ENCODE data around the gene TCEA2. TPM values are rescaled to one million over a fixed set of nuclear protein-coding genes. Genes with fewer than 3 reads are reported as not detected.

TCEA2 gene
- total RNA-seq, 1 donor from 2014 or later = 64.2 TPM

DNA sequence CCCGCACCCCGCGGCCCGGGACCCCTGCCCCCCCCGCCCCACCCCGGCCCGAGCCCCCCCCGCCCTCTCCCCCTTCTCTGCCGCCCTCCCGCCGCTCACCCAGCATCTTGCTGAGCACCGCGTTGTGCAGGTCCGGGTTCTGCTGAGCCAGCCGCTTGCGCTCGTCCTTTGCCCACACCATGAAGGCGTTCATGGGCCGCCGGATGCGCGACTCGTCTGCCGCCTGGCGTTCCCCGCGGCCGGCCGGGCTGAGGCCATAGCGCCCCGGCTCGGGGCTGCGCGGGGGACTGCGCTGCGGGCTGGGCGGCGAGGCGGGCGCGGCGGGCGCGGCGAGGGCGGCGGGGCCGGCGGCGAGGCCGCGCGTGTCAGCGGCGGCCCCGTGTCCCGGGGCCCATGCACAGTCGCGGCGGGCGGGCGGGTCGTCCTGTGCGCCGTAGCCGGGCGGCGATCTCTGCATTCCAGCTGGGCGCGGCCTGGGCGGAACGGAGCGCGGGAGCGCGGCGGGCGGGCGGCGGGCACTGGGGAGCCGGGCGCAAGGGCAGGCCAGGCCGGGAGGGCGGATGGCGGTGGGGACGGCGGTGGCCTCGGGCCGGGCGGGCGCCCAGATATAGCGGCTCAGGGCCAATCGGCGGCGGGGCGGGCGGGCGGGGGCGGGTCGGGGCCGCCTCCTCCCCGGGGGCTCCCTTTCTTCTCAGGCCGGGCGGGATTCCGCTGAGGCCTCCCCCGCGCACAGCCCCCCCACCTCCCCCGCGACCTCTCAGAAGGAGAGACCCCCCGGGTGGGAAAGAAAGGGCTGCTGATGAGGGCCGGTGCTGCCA lies 13.7 kb upstream of the TCEA2 start, which contains the start of gene SOX18:
TSS of gene SOX18 (minus strand) at position 580 of the 818 bp plus-strand sequence. CDS start at position 457, 123 bp downstream.
- no peak for DNase-seq (ENCODE audit: low spot score)

DNA sequence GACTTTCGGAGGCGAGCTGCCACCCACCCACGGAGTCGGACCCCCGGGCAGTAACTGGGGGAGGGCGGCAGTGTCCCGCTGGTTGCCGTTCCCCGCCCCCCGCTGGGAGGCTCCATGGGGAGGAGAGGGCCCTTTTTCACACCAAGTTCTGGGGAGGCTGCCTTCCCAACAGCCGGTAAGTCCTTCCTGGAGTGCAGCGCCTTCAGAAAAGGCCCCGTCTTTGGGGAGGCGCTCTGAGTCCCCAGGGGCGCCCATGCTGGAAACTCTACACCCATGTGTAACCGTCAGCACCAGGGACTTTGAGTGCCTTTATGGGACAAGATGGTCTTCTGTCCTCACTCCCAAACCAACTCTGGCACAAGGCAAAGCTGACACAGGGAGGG lies 13.1 kb upstream of the TCEA2 start:
- no peak for DNase-seq (ENCODE audit: low spot score)

DNA sequence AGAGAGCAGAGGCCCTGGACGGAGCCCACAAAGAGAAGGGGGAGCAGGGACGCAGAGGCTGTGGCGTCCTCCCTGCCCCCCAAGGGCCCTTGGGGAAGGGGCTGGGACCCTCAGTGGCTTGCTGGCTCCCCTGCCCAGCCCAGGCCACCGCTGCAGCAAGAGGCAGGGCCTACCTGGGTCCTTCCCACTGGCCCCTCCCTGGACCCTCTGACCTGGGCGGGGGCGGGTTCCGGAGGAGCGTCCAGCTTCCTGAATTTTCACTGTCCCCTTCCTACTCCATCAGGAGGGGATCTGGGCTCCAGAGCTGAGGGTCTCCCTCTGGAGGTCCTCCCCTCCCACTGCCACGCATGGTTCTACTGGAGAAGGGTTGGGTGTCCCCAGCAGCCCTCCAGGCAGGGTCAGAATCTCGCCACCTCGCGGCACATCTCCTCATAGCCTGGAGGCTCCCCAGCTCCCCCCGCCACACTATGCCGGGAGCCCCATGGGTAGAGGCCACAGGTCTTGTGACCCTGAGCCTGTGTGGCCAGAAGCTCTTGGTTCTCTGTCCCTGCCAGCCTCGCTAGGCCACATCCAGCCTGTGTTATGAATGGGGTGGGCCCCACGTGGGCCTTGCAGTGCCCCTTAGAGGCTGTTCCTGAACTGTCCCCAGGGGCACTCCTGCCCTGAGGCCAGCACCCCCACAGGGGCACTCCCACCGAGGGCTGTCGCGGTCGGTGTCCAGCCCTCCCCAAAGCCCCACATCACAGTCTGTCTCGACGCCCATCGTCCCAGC lies 12.6 kb upstream of the TCEA2 start:
- DNase-seq (ENCODE audit: low spot score) = no peak

DNA sequence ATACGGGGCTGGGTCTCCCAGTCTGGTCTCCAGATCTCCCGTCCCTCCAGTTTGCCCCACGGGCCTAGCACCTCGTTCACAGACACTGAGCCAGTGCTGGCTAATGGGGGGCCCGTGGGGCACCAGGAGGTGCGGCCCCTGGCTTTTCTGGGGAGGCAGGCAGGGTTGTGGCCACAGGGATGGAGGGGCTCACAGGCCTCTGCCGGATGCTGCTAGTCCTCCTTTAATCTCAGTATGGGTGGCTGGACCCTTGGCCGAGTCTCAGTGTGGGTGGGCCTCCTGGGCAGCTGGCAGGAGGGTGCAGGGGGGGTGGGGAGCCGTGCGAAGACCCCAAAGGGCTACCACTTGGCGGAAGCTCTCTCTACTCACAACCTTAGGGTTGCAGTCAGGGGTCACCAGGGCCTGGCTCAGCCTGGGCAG lies 12.0 kb upstream of the TCEA2 start:
- no peak for DNase-seq (ENCODE audit: low spot score)

DNA sequence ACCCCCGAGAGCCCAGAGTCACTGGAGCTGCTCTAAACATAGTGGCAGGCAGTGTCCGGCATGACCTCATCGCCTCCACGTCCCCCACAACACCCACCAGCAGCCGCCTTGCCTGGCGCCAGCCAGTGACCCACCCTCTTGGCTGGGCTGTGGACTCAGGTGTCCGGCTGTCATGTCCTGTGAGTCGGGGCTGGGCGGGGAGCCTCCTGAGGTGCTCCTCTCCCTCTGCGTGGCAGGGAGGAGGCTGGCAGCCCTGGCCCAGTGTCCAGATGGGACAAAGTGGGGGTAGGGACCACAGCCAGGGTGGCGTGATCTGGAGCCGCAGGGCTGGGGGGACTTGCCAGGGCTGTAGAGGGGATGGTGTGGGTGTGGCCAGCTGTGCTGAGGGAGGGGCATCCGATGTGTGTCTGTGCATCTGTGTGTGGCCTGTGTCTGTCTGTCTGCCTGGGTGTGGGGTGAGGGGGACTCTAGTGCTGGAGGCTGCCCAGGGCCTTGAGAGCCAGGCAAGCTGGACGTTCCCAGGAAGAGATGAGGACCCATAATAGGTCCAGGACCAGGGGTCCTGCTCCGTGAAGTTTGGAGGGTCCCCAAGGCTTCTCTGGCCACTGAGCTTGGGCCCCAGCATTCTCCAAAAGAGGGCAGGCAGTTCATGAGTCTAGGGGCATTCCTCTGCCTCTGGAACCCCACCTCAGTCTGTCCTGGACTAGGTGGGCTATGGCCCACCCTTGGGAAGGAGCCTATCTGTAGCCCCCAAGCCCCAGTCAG lies 11.3 kb upstream of the TCEA2 start:
- no peak for DNase-seq (ENCODE audit: low spot score)

DNA sequence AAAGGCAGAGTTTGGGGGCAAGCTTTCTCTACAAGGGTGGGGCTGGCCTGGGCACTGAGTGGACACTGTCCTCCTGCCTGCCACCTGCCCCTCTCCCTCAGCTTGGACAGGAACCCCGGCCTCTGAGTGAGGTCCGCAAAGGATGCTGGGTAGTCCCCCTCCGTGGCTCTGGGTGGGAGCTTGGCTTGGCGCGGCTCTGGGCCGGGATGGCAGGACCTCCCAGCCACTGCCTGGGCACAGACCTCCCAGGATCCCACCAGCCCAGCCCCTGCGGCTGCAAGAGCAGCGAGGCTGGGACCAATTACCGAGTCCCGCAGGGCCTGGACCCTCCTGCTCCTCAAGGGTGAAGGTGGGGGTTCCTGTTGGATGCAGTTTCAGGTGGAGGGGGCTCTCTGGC lies 10.7 kb upstream of the TCEA2 start:
- no peak for DNase-seq (ENCODE audit: low spot score)

DNA sequence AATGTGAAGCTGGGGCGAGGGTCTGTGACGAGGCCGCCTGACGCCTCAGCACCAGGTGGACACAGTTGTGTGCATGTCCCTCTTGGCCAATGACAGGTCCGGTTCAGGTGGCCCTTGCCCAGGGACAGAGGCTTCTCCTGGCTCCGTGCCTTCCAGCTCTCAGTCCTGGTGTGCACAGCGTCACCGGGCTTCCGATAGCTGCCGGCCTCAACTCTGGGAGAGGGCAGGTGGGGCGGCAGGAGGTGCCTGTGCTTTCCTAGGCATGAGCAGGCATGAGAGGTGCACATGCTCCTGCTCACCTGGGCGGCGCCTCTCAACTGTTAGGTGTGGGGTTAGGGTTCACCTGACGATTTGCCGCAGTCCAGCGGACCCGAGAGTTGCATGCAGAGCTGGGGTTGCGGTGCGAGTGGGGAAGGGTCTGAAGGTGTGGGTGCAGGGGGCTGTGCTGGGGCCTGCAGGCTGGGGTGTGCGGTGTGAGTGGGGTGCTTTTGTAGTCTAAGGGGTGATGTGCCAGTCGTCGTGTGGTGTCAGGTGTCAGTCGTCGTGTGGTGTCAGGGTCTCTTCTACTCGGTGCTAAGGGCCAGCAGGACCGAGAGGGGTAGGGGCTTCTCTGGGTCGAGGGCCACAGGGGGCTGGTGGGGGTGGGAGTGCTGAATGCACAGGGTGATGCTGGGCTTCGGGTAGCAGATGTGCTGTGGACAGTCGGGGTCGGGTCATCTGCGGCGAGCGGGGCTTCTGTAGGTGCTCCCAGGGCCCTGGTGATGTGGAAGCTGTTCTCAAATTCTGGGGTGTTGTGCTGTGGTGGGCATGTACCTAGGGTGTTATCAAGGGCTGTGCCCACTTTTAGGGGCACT lies 9.8 kb upstream of the TCEA2 start:
- DNase-seq (ENCODE audit: low spot score) = no peak

DNA sequence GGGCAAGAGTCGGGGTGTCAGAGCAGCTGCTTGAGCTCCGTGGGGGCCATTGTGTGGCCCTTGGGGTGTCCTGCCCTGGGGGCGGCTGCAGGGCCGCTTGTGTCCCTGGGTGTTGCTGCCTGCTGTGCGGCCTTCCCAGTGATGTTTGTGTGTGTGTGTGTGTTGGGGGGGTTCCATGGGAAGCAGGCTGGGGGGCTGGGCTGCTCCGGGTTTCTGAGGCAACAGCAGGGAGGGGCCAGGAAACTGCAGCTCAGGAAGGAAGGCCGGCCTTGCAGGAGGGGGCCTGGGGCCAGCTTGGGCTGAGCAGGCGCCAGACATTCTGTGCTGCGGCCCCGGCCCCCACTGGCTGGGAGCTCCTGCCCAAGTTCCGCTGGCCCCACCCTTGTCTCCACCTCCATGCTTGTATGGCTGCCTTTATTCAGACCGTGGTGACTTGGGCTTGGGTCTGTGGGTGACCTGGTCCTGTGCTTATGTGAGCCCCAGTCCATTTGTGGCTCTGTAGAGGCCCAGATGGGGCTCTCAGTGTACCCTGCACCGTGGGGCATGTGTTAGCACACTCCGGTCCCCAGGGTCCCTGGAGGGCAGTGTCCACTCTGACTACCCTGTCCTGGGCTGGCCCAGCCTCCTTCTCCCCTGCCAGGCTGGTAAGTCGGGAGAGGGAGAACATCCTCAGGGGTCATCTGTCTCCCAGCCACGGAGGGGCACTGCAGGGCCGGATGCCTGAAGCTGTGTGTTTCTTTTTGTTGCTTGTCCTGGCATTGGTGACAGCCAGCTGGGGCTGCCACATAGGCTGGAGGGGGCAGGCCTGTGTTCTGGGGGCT lies 8.9 kb upstream of the TCEA2 start:
- DNase-seq (ENCODE audit: low spot score) = no peak

DNA sequence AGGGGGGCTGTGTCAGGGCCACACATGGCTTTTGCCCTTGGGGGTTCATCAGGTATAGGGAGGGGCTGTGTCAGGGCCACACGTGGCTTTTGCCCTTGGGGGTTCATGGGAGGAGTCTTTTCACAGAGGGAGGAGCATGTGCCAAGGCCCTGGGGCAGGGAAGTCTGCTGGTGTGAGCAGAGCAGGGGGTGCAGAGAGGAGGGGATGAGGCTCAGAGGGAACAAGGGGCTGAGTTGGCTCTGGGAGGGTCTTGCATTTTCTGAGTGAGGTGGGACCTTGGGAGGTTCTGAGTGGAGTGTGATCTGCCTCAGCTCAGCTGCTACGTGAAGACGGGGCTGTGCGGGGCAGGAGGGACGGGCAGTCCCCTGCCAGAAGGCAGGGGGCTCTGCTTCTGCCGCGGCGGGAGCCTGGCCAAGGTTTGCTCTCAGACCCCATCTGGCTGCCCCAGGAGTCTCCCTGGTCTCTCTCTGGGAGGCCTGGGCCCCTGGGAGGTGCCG lies 7.6 kb upstream of the TCEA2 start:
- no peak for DNase-seq (ENCODE audit: low spot score)

DNA sequence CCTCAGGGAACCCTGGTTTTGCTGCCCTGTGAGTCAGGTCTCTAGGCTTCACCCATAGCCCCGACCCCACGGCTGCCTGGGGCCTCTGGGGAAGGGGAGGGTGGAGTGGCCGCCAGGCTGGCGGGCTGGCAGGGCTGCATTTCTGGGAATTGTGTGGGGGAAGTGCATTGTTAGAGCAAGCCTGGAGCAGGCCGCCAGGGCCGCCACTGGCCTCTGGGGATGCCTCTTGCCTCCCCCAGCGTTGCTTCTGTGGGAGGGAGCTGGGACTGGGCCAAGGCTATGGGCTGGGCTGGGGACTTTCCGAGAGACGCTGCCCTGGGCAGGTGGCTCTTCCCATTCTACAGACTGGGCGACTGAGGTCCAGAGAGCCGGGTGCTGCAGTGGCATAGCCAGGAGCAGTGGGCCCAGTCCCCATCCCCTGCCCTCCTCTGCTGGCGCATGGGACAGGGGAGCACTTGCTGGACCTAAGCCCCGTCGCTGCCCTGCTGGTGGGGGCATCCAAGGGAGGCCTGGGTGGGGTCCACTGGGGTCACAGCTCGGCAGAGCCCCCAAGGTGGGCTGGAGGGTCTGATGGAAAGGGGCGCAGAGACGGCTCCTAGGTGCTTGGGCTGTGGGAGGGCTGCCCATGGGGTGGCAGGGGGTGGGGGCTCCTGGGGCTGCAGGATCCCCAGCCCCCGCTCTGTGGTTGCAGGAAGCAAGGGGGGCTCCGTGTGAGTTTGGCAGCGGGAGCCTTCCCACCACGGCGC lies 6.9 kb upstream of the TCEA2 start:
- DNase-seq (ENCODE audit: low spot score) = no peak

DNA sequence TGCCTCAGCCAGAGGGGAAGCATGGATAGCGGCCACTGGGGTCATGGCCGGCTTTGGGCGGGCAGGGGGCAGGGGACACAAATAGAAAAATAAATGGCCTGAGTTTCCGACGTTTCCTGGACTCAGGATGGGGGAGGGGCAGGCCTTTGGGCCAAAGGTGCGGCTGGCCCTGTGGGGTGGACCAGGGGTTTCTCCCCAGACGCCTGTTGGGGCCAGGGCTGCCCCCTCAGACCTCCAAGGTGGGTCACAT lies 6.4 kb upstream of the TCEA2 start:
- DNase-seq (ENCODE audit: low spot score) = no peak

DNA sequence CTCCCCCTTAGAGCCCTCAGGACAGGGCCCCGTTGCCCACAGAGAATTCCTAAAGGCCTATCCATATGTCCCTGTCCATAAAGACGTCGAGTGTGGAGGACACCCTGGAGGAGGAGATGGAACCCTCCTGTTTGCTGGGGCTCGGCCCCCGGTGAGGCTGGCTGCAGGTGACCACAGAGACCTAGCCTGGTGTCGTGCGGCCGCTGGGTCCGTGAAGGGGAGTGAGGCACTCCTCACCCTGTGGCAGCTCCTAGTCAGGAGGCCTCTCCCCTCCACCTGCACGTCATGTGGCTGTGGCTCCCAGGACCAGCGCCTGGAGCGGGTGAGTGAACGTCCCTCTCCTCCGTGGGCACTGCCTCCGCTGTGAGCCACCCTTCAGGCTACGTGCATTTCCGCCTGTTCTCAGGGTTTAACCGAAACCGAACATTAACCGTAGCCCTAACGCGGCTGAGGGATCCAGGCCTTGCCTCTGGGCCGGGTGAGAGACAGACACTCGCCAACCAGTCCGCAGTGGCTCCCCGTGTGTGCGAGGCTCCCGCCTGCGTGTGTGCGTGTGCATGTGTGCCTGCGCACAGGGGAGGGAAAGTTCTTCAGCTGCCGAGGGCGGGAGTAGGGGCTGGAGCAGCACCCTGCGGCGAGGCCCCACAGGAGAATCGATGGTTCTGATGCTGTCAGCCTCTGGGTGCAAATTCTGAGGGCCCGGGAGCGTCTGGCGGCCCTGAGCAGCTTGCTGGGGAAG lies 5.9 kb upstream of the TCEA2 start:
- DNase-seq (ENCODE audit: low spot score) = no peak

DNA sequence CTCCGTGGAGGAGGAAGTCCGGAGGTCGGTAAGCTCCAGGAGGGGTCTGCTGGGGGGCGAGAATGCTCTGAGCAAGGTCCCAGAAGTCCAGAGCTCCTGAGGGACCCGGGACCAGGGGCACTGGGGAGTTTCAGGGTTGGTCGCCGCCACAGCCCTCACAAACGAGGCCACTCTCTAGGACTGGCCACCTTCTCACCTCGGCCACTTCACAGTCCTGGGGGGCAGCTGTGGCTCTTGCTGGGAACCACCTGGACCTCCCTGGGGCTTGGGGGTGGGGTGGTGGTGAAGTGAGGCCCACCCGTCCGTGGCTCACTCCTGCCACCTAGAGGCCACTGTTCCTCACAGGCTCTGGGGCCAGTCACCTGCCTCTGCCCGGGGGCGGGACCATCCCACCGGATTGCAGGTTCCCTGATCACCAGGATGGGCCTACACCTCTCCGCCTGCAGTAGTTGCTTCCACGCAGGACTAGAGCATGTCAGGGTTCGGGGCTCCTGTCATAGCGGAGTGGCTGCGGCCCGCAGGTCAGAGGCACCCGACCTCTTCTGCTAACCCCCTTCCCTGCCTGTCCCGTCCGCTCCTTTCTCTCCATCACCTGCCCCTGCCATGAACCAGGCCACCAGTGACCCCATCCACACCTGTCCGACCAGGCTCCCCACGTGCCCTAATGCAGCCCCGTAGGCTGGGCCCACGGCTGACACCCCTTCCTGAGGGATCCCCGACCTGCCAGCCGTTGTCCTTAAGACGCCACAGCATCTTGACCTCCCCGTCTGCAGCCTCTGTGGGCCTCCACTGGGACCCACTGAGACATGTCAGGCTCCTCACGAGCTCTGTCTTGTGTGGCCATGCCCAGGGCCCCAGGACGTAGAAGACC lies 5.1 kb upstream of the TCEA2 start:
- peak; percentile 67 for DNase-seq (ENCODE audit: low spot score)

DNA sequence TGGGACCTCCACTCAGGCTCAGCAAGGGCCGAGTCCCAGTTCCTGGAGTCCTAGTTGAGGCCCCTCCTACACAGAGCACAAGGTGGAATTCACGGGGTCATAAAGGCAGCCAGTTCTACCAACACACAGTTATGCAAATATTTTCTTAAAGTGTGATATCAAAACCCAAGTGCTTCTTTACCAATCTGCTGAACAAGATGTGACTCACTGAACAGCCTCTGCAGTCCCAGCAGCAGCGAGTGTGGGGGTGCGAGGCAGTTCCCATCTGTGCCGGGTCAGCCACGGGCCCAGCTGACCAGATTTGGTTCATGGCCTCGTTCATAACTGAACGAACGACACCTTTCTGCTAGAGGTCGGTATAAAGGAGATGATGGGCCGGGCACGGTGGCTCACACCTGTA lies 4.5 kb upstream of the TCEA2 start:
- DNase-seq (ENCODE audit: low spot score) = no peak

DNA sequence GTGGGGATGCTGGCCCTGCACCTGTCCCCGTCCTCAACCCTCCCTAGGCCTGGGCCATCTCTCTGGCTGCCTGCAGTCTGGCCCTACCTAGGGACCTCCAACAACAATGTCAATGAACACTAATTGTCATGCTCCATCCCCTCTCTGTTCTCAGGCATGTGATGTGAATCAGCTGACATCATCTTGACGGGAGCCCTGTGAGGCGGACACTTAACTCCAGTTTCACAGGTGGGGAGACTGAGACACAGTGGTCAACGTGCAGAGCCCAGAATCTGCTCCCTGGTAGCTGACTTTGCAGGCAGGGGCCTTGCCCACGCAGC lies 762 bp upstream of the TCEA2 start:
- no peak for DNase-seq (ENCODE audit: low spot score)

DNA sequence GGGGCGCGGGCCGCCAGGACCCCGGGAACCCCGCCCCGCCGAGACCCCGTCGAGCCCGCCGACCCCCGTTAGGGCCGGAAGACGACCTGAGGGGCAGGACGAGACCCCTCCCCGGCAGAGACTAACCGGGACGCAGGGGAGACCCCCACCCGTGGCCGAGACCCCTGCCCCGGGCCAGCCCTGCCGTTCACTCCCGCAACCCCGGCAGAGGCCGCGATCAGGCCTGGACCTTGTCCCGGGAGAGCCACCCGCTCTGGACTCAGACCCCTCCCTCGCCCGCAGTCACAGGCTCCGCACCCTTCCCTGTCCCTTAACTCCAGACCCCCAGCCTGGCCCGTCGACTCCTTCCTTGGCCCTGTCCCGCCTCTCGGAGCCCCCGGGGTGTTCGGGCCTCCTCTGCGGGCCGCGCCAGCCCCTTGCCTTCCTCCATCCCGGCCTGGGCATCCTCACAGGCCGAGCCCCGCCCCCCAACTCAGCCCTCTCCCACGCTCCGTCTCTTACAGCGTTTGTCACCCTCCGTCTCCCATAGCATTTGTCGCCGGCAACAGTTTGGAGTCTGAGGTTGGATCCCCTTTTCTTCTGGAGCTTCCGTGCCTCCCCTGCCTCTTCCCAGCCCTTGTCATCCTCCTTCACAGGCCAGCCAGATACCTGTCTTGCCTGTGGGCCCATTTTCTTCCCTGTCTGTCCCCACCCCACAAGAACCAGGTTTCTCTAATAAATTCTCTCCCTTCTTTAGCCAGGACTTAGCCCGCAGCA lies 569 bp downstream of the TCEA2 start:
- no peak for DNase-seq (ENCODE audit: low spot score)

DNA sequence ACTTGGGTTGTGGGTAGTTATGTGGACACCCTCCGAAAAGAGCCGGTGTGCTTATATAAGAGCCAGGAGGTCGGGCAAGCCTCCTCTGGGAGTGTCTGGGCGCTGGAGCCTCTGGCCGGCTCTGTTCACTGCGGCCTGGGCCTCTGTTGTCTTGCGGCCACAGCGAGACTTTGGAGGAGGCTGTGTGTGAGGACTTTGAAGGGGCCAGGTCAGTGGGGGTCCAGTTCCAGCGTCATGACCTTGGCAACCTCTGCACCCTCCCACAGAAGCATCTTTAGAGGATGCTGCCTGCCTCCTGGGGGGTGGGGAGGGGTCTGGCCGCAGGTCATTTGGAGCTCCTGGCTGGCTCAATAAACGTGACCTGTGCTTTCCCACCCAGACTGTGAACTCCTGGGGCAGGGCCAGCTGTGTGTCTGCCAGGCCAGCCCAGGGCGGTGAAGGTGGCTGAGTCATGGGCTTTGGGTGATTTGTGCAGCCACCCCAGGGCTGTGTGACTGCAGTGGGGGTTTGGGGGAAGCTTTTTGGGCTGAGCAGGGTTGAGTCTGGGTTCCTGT lies 1.2 kb downstream of the TCEA2 start:
- DNase-seq (ENCODE audit: low spot score) = no peak

Data from mucosa of gallbladder (tissue), 1 donor.